Glutamatergic neuron (in vitro differentiated cells): ENCODE data around the gene NBEAL2. TPM values are rescaled to one million over a fixed set of nuclear protein-coding genes. Genes with fewer than 3 reads are reported as not detected.

Experiments
- DNase-seq: peaks from one replicate; pipeline ENCODE4 v3.0.0; 2022
- H3K27ac Mint-ChIP-seq: one replicate; pipeline ENCODE4 v1.8.0; 2020; ENCODE audit warnings: mild to moderate bottlenecking, mixed read lengths, inconsistent platforms; ENCODE audit not compliant: unreplicated experiment
- H3K27me3 Mint-ChIP-seq: one replicate; pipeline ENCODE4 v1.8.0; 2020; ENCODE audit warnings: mild to moderate bottlenecking, moderate library complexity, mixed read lengths, inconsistent platforms; ENCODE audit not compliant: unreplicated experiment
- H3K36me3 Mint-ChIP-seq: one replicate; pipeline ENCODE4 v1.8.0; 2020; ENCODE audit warnings: mild to moderate bottlenecking, mixed read lengths, inconsistent platforms; ENCODE audit not compliant: unreplicated experiment
- H3K4me1 Mint-ChIP-seq: one replicate; pipeline ENCODE4 v1.8.0; 2020; ENCODE audit warnings: mild to moderate bottlenecking, low read depth, mixed read lengths, inconsistent platforms; ENCODE audit not compliant: unreplicated experiment
- H3K4me3 Mint-ChIP-seq: one replicate; pipeline ENCODE4 v1.8.0; 2020; ENCODE audit warnings: mild to moderate bottlenecking, mixed read lengths, inconsistent platforms; ENCODE audit not compliant: unreplicated experiment
- H3K9me3 Mint-ChIP-seq: one replicate; pipeline ENCODE4 v1.8.0; 2020; ENCODE audit warnings: mild to moderate bottlenecking, moderate library complexity, mixed read lengths, inconsistent platforms; ENCODE audit not compliant: unreplicated experiment
- total RNA-seq: library from RNA; stranded (reverse); fragmentation: NEBNext Ultra II Directional; extraction: Animal tissue kit (Norgen Biotek cat#: 25700); gene quantifications from one replicate; pipeline ENCODE4 v1.2.1, GENCODE V29; 2021; ENCODE audit not compliant: unreplicated experiment
- TF ChIP-seq, protein P1 (sequence below): fragments of 200-600 bp; sonication (generic); IDR thresholded peaks from one replicate; pipeline ENCODE4 v1.5.0; 2021; ENCODE audit not compliant: partially characterized antibody, unreplicated experiment

NBEAL2 gene
- total RNA-seq, 1 donor from 2014 or later = 38.0 TPM

DNA sequence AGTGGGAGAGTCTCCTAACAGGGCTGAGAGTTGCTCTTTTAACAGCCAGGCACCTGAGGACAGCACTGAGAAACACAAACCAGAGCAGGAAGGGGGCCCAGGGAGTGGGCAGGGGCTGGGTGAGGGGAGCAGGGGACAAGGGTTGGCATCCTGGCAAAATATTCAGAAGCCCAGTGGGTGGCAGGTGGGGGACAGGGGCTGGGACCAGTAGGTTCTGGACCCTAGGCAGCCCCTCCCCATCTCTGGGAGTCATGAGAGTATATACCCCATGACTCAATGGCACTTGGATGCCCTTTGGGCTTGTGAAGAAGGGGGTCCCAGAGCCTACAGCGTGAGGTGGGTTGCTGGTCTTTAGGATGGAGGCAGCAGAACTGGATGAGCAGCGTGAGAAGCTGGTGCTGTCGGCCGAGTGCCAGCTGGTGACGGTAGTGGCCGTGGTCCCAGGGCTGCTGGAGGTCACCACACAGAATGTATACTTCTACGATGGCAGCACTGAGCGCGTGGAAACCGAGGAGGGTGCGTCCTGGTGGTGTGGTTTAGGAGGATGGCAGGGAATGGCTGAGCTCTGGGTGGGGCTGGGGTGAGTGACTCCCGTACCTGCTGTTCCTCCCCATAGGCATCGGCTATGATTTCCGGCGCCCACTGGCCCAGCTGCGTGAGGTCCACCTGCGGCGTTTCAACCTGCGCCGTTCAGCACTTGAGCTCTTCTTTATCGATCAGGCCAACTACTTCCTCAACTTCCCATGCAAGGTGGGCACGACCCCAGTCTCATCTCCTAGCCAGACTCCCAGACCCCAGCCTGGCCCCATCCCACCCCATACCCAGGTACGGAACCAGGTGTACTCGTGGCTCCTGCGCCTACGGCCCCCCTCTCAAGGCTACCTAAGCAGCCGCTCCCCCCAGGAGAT lies 24.2 kb downstream of the NBEAL2 start:
- Mint-ChIP-seq H3K27me3 (peaks cover 7% of the 10 kb centered on the region), H3K36me3 (no peaks in the 10 kb centered on the region)

DNA sequence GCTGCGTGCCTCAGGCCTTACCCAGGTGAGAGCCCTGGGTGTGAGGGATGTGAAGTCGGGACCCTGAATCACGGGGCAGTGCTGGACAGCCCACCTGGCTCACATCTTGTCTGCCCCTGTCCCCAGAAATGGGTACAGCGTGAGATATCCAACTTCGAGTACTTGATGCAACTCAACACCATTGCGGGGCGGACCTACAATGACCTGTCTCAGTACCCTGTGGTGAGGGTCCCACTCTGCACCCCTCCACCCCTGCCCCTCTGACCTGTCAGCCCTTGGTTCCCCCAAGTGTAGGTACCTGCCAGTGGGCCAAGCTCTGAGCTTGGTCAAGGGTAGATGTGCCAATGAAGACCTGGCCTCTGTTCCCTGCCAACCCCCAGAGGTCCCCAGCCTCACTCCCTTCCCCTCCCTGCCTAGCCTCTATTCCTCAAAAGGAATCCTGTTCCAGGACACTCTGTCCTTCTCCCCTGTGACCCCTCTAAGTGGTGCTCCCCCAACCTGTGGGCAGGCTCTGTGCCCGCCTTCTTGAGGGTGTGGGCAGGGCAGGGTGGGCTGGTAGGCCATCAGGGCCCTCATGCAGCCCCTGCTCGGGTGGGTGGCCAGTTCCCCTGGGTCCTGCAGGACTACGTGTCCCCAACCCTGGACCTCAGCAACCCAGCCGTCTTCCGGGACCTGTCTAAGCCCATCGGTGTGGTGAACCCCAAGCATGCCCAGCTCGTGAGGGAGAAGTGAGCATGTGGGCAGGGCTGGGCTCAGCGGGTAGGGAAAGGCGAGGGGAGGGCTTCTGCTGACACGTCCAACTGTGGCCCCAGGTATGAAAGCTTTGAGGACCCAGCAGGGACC lies 25.1 kb downstream of the NBEAL2 start:
- H3K27ac Mint-ChIP-seq = no peak overlapping the region
- TF ChIP-seq, protein P1, sequence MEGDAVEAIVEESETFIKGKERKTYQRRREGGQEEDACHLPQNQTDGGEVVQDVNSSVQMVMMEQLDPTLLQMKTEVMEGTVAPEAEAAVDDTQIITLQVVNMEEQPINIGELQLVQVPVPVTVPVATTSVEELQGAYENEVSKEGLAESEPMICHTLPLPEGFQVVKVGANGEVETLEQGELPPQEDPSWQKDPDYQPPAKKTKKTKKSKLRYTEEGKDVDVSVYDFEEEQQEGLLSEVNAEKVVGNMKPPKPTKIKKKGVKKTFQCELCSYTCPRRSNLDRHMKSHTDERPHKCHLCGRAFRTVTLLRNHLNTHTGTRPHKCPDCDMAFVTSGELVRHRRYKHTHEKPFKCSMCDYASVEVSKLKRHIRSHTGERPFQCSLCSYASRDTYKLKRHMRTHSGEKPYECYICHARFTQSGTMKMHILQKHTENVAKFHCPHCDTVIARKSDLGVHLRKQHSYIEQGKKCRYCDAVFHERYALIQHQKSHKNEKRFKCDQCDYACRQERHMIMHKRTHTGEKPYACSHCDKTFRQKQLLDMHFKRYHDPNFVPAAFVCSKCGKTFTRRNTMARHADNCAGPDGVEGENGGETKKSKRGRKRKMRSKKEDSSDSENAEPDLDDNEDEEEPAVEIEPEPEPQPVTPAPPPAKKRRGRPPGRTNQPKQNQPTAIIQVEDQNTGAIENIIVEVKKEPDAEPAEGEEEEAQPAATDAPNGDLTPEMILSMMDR = no peak

More for the DNA sequence above, 24.2 kb downstream of the NBEAL2 start:
- H3K4me1 Mint-ChIP-seq = peaks cover 4% of the 10 kb centered on the region
- DNase-seq = no peak
- H3K27ac Mint-ChIP-seq = no peak overlapping the region
- peaks cover 5% of the 10 kb centered on the region for H3K9me3 Mint-ChIP-seq
- H3K4me3 Mint-ChIP-seq = no peak overlapping the region
- TF ChIP-seq, protein P1 = no peak

DNA sequence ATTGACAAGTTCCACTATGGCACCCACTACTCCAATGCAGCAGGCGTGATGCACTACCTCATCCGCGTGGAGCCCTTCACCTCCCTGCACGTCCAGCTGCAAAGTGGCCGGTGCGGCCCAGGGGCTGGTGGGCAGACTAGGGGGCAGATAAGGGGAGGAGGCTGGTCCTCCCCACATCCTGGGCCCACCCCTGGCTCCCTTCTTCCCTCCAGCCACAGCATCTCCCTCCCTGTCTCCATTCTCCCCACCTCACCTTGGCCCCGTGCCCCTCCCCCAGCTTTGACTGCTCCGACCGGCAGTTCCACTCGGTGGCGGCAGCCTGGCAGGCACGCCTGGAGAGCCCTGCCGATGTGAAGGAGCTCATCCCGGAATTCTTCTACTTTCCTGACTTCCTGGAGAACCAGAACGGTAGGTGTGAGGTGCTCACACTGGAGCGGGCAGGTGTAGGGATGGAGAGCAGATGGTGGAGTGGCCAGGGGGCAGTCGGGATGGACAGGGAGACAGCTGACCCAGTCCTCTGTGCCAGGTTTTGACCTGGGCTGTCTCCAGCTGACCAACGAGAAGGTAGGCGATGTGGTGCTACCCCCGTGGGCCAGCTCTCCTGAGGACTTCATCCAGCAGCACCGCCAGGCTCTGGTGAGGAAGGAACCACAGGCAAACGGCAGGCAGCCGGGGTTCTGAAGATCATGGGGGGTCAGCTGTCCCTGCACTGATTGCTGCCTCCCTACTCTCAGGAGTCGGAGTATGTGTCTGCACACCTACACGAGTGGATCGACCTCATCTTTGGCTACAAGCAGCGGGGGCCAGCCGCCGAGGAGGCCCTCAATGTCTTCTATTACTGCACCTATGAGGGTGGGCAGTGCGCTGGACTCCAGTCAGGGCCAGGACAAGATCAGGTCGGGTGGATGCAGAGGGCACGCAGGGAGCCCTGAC lies 26.0 kb downstream of the NBEAL2 start:
- Mint-ChIP-seq H3K27ac (no peak overlapping the region), H3K27me3 (peaks cover 5% of the 10 kb centered on the region), H3K4me3 (no peak overlapping the region), H3K4me1 (peaks cover 2% of the 10 kb centered on the region), H3K9me3 (peaks cover 5% of the 10 kb centered on the region), H3K36me3 (no peaks in the 10 kb centered on the region)
- DNase-seq = no peak
- TF ChIP-seq, protein P1 = no peak

More for the DNA sequence above, 25.1 kb downstream of the NBEAL2 start:
- H3K4me3 Mint-ChIP-seq = no peak overlapping the region
- peaks cover 7% of the 10 kb centered on the region for H3K27me3 Mint-ChIP-seq
- peaks cover 5% of the 10 kb centered on the region for H3K9me3 Mint-ChIP-seq
- peaks cover 4% of the 10 kb centered on the region for H3K4me1 Mint-ChIP-seq
- H3K36me3 Mint-ChIP-seq = no peaks in the 10 kb centered on the region
- no peak for DNase-seq

DNA sequence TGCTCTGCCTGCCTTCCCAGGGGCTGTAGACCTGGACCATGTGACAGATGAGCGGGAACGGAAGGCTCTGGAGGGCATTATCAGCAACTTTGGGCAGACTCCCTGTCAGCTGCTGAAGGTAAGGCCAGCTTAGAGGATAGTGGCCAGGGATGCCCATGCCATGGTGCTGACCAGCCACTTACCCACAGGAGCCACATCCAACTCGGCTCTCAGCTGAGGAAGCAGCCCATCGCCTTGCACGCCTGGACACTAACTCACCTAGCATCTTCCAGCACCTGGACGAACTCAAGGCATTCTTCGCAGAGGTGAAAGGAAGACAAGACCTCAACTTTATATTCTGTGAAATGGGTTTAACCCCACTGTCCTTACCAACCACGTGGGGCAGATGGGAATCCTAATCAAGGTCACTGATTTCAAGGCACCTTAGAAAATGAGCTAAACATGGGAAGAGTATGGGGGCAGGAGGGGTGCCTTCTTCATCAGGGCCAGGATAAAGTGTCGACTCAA lies 26.7 kb downstream of the NBEAL2 start:
- TF ChIP-seq, protein P1 = no peak
- Mint-ChIP-seq H3K27ac (no peak overlapping the region), H3K9me3 (peaks cover 5% of the 10 kb centered on the region), H3K4me3 (no peak overlapping the region), H3K36me3 (no peaks in the 10 kb centered on the region), H3K27me3 (peaks cover 8% of the 10 kb centered on the region), H3K4me1 (peaks cover 2% of the 10 kb centered on the region)
- DNase-seq = no peak
